Gastrocnemius medialis (tissue), 4 donors: ENCODE measurements around the gene TRIM41.

Experiments
- POLR2A ChIP-seq, 2 donors: fragments of 450-650 bp; IDR thresholded peaks; one replicate each; pipeline ENCODE4 v1.6.1; 2017; ENCODE audit warnings: antibody characterized with exemption in 2 of 2, mild to moderate bottlenecking in 2 of 2, moderate library complexity in 2 of 2
- TF ChIP-seq, protein P1 (sequence below), 5 experiments: fragments of 450-650 bp in 3 of 5; fragments of 200-600 bp in 2 of 5; sonication (generic) in 2 of 5; IDR thresholded peaks in 4 of 5; conservative IDR thresholded peaks in 1 of 5; 1 replicate in 4 of 5; 2 replicates in 1 of 5; pipeline ENCODE4 v1.5.1; 2016 to 2019; ENCODE audit warnings: antibody characterized with exemption in 5 of 5, mild to moderate bottlenecking in 3 of 5, moderate library complexity in 3 of 5

GRCh38 chr5:181230551-181230950, 7.5 kb downstream of the TRIM41 start:
- TF ChIP-seq, protein P1, sequence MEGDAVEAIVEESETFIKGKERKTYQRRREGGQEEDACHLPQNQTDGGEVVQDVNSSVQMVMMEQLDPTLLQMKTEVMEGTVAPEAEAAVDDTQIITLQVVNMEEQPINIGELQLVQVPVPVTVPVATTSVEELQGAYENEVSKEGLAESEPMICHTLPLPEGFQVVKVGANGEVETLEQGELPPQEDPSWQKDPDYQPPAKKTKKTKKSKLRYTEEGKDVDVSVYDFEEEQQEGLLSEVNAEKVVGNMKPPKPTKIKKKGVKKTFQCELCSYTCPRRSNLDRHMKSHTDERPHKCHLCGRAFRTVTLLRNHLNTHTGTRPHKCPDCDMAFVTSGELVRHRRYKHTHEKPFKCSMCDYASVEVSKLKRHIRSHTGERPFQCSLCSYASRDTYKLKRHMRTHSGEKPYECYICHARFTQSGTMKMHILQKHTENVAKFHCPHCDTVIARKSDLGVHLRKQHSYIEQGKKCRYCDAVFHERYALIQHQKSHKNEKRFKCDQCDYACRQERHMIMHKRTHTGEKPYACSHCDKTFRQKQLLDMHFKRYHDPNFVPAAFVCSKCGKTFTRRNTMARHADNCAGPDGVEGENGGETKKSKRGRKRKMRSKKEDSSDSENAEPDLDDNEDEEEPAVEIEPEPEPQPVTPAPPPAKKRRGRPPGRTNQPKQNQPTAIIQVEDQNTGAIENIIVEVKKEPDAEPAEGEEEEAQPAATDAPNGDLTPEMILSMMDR (IDR thresholded peaks at IDR 0.05 in 4 of 5, conservative IDR thresholded peaks at IDR 0.05 in 1 of 5) = no peak
- TF ChIP-seq POLR2A (IDR thresholded peaks at IDR 0.05) = no peak
